HG03521 (cell line): ENCODE measurements around the gene HSD17B1.
A peak's percentile ranks its signal among the peaks of the same experiment; 100 is the strongest.

Experiments used
- ATAC-seq: cut with Tn5 transposase; IDR thresholded peaks from one replicate; pipeline ENCODE4 v1.9.1; 2021; ENCODE audit warnings: mild to moderate bottlenecking, moderate library complexity; ENCODE audit not compliant: unreplicated experiment

Gene HSD17B1

GRCh38 chr17:42565523-42566214 lies 12.9 kb downstream of the HSD17B1 start:
- no peak for ATAC-seq

GRCh38 chr17:42566215-42566882 lies 13.6 kb downstream of the HSD17B1 start:
- ATAC-seq = no peak

GRCh38 chr17:42566883-42567573 lies 14.3 kb downstream of the HSD17B1 start, which contains the start of gene MLX:
MLX (plus strand) TSS chr17:42567100; CDS start chr17:42567125, 25 bp downstream.
- ATAC-seq = peak; percentile 65

GRCh38 chr17:42568341-42569111 lies 15.8 kb downstream of the HSD17B1 start:
- no peak for ATAC-seq

- no peak for ATAC-seq
Observed at GRCh38 chr17:42571435-42572225, 18.9 kb downstream of the HSD17B1 start.

- ATAC-seq = no peak
Observed at GRCh38 chr17:42573095-42573494, 20.4 kb downstream of the HSD17B1 start.

GRCh38 chr17:42574463-42574862 lies 21.7 kb downstream of the HSD17B1 start:
- ATAC-seq = no peak

- ATAC-seq = no peak
Observed at GRCh38 chr17:42577140-42577531, 24.4 kb downstream of the HSD17B1 start.

GRCh38 chr17:42577532-42578281 lies 25.0 kb downstream of the HSD17B1 start, which contains the start of gene PSMC3IP:
PSMC3IP (minus strand) TSS chr17:42577729; CDS start chr17:42577686, 43 bp downstream.
- peak; percentile 70 for ATAC-seq

GRCh38 chr17:42578282-42578869 lies 25.7 kb downstream of the HSD17B1 start:
- peak; percentile 55 for ATAC-seq

- ATAC-seq = no peak
Observed at GRCh38 chr17:42579794-42580551, 27.2 kb downstream of the HSD17B1 start.

- no peak for ATAC-seq
Observed at GRCh38 chr17:42581744-42582270, 29.1 kb downstream of the HSD17B1 start.

GRCh38 chr17:42584880-42585279 lies 32.2 kb downstream of the HSD17B1 start:
- ATAC-seq = no peak

GRCh38 chr17:42585353-42585752 lies 32.6 kb downstream of the HSD17B1 start:
- ATAC-seq = no peak

- no peak for ATAC-seq
Observed at GRCh38 chr17:42586514-42587230, 33.9 kb downstream of the HSD17B1 start.

GRCh38 chr17:42590886-42591285 lies 38.2 kb downstream of the HSD17B1 start:
- no peak for ATAC-seq

- no peak for ATAC-seq
Observed at GRCh38 chr17:42591411-42591810, 38.7 kb downstream of the HSD17B1 start.
